HG03342 (cell line): ENCODE results near the gene ZKSCAN1.
"Not testable (repeated sequence)": the region's sequence is repeated elsewhere in the genome, so short reads cannot be mapped to it uniquely, and the experiment has no call there.

Experiments
- ATAC-seq: cut with Tn5 transposase; IDR thresholded peaks from one replicate; pipeline ENCODE4 v1.9.1; 2021; ENCODE audit warnings: mild to moderate bottlenecking, moderate library complexity; ENCODE audit not compliant: unreplicated experiment

The ZKSCAN1 gene

GRCh38 chr7:100015232-100016214, at the start of gene ZKSCAN1:
ZKSCAN1 (plus strand) TSS chr7:100015596; CDS start chr7:100023507, 7,911 bp downstream.
- peak; percentile 95 for ATAC-seq

GRCh38 chr7:99969298-99969697, 46.1 kb upstream of the ZKSCAN1 start:
- no peak for ATAC-seq

- ATAC-seq, result not testable (repeated sequence)
These were observed 45.6 kb upstream of the ZKSCAN1 start for GRCh38 chr7:99969813-99970212.

- ATAC-seq, result no peak
These were observed 44.2 kb upstream of the ZKSCAN1 start for GRCh38 chr7:99971242-99971641.

GRCh38 chr7:99973817-99974216, 41.6 kb upstream of the ZKSCAN1 start:
- ATAC-seq, result not testable (repeated sequence)

GRCh38 chr7:99974681-99975080, 40.7 kb upstream of the ZKSCAN1 start:
- no peak for ATAC-seq

GRCh38 chr7:99975782-99976521, 39.4 kb upstream of the ZKSCAN1 start, which contains the start of gene AZGP1:
AZGP1 (minus strand) TSS chr7:99976031; CDS start chr7:99976020, 11 bp downstream.
- ATAC-seq, result no peak

- no peak for ATAC-seq
These were observed 38.8 kb upstream of the ZKSCAN1 start for GRCh38 chr7:99976626-99977025.

GRCh38 chr7:99979814-99980225, 35.6 kb upstream of the ZKSCAN1 start:
- not testable (repeated sequence) for ATAC-seq

- not testable (repeated sequence) for ATAC-seq
These were observed 34.9 kb upstream of the ZKSCAN1 start for GRCh38 chr7:99980448-99980872.

- not testable (repeated sequence) for ATAC-seq
These were observed 34.3 kb upstream of the ZKSCAN1 start for GRCh38 chr7:99981066-99981465.

- ATAC-seq, result no peak
These were observed 30.8 kb upstream of the ZKSCAN1 start for GRCh38 chr7:99984593-99984992.

GRCh38 chr7:99987306-99987705, 28.1 kb upstream of the ZKSCAN1 start:
- not testable (repeated sequence) for ATAC-seq

- no peak for ATAC-seq
These were observed 27.6 kb upstream of the ZKSCAN1 start for GRCh38 chr7:99987846-99988245.

- no peak for ATAC-seq
These were observed 24.9 kb upstream of the ZKSCAN1 start for GRCh38 chr7:99990460-99990852.

- ATAC-seq, result not testable (repeated sequence)
These were observed 23.9 kb upstream of the ZKSCAN1 start for GRCh38 chr7:99991543-99991942.

- ATAC-seq, result no peak
These were observed 22.9 kb upstream of the ZKSCAN1 start for GRCh38 chr7:99992330-99993038.

- ATAC-seq, result no peak
These were observed 20.6 kb upstream of the ZKSCAN1 start for GRCh38 chr7:99994819-99995218.

- ATAC-seq, result no peak
These were observed 18.4 kb upstream of the ZKSCAN1 start for GRCh38 chr7:99996755-99997544.

- ATAC-seq, result no peak
These were observed 17.8 kb upstream of the ZKSCAN1 start for GRCh38 chr7:99997545-99998137.
